ENCODE results near the gene OFD1.

The OFD1 gene

GRCh38 chrX:13805241-13805640 is 70.7 kb downstream of the OFD1 start:
- DNase-seq, result no peak

GRCh38 chrX:13808293-13808692 is 73.7 kb downstream of the OFD1 start:
- DNase-seq, result no peak

GRCh38 chrX:13808865-13809264 is 74.3 kb downstream of the OFD1 start:
- no peak for DNase-seq

- no peak for DNase-seq
Measured at GRCh38 chrX:13815664-13816063, 81.1 kb downstream of the OFD1 start.

GRCh38 chrX:13816176-13816575 is 81.6 kb downstream of the OFD1 start:
- DNase-seq, result no peak

GRCh38 chrX:13816643-13817627 is 82.4 kb downstream of the OFD1 start, which contains the start of gene GPM6B:
GPM6B (minus strand) TSS chrX:13817093; CDS start chrX:13816904, 189 bp downstream.
- DNase-seq, result no peak
